MM.1S (cell line): Measurements from ENCODE around the gene TUBG2.

Experiments used
- EZH2 ChIP-seq: fragments of 300-600 bp; sonication (generic); optimal IDR thresholded peaks from 2 replicates; pipeline ENCODE3; 2017; ENCODE audit warnings: low read depth, mild to moderate bottlenecking, antibody characterized with exemption, low read length, mixed read lengths
- EZH2phosphoT487 ChIP-seq: fragments of 300-600 bp; sonication (generic); IDR thresholded peaks from 2 replicates; pipeline ENCODE4 v1.6.1; 2018; ENCODE audit warnings: antibody characterized with exemption, low read length
- TF ChIP-seq, protein P1 (sequence below): fragments of 300-600 bp; sonication (generic); IDR thresholded peaks from 2 replicates; pipeline ENCODE4 v1.5.1; 2016; ENCODE audit warnings: antibody characterized with exemption, low read length, mixed read lengths

GRCh38 chr17:42678951-42679491, 19.9 kb downstream of the TUBG2 start:
- TF ChIP-seq EZH2 (no peak), EZH2phosphoT487 (no peak)
- TF ChIP-seq, protein P1, sequence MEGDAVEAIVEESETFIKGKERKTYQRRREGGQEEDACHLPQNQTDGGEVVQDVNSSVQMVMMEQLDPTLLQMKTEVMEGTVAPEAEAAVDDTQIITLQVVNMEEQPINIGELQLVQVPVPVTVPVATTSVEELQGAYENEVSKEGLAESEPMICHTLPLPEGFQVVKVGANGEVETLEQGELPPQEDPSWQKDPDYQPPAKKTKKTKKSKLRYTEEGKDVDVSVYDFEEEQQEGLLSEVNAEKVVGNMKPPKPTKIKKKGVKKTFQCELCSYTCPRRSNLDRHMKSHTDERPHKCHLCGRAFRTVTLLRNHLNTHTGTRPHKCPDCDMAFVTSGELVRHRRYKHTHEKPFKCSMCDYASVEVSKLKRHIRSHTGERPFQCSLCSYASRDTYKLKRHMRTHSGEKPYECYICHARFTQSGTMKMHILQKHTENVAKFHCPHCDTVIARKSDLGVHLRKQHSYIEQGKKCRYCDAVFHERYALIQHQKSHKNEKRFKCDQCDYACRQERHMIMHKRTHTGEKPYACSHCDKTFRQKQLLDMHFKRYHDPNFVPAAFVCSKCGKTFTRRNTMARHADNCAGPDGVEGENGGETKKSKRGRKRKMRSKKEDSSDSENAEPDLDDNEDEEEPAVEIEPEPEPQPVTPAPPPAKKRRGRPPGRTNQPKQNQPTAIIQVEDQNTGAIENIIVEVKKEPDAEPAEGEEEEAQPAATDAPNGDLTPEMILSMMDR: no peak
